Adrenal gland (tissue), 5 donors: Measurements from ENCODE around the gene ABLIM1.

Source experiments
- POLR2A ChIP-seq, 2 donors: fragments of 450-650 bp; IDR thresholded peaks; one replicate each; pipeline ENCODE4 v1.6.1; 2017; ENCODE audit warnings: antibody characterized with exemption in 2 of 2, mild to moderate bottlenecking in 2 of 2, moderate library complexity in 1 of 2
- TF ChIP-seq, protein P1 (sequence below), 6 experiments: fragments of 450-650 bp in 4 of 6; fragments of 200-600 bp in 2 of 6; sonication (generic) in 1 of 6; IDR thresholded peaks; 1 replicate in 5 of 6; 2 replicates in 1 of 6; pipeline versions ENCODE4 v1.5.1 to v1.8.0; 2016 to 2021; ENCODE audit warnings: antibody characterized with exemption in 6 of 6, mild to moderate bottlenecking in 2 of 6, moderate library complexity in 1 of 6
- donor health status: DM: no; HTN: no; CAD: no.

DNA sequence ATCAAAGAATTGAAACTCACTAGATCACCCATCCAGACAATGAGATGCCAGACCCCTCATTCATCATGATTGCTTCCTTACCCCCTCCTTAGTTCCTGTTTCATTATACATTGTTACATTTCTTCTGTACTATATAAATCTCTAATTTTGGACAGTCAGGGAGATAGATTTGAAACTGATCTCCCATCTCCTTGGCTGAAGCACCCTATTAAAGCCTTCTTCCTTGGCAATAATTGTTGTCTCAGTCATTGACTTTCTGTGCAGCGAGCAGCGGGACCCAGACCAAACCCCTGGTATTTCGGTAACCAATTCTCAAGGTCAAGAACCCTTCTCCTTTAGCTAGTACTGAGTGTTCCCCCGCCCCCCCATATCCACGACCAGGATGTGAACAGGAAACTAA, 100.2 kb downstream of the ABLIM1 start:
- TF ChIP-seq, protein P1, sequence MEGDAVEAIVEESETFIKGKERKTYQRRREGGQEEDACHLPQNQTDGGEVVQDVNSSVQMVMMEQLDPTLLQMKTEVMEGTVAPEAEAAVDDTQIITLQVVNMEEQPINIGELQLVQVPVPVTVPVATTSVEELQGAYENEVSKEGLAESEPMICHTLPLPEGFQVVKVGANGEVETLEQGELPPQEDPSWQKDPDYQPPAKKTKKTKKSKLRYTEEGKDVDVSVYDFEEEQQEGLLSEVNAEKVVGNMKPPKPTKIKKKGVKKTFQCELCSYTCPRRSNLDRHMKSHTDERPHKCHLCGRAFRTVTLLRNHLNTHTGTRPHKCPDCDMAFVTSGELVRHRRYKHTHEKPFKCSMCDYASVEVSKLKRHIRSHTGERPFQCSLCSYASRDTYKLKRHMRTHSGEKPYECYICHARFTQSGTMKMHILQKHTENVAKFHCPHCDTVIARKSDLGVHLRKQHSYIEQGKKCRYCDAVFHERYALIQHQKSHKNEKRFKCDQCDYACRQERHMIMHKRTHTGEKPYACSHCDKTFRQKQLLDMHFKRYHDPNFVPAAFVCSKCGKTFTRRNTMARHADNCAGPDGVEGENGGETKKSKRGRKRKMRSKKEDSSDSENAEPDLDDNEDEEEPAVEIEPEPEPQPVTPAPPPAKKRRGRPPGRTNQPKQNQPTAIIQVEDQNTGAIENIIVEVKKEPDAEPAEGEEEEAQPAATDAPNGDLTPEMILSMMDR (IDR thresholded peaks at IDR 0.05): no peak
- TF ChIP-seq POLR2A (IDR thresholded peaks at IDR 0.05): no peak
